H1 (cell line): ENCODE measurements around the gene NFATC1. TPM values are rescaled to one million over a fixed set of nuclear protein-coding genes. Genes with fewer than 3 reads are reported as not detected.

Experiments
- CTCF ChIA-PET: fragments of 300-600 bp; sonication (Branson Sonifier 250); formaldehyde crosslinking; loops from one replicate; lab custom pipeline; 2021; ENCODE audit not compliant: partially characterized antibody; lab: Charles Lee
- POLR2A ChIA-PET: fragments of 300-600 bp; sonication (Branson Sonifier 250); formaldehyde crosslinking; loops from one replicate; lab custom pipeline; 2021; ENCODE audit warnings: inconsistent platforms; ENCODE audit not compliant: partially characterized antibody; lab: Charles Lee
- DNase-seq, 2 experiments: peaks; one replicate each; pipeline versions ENCODE4 v3.0.0 to v3.0.0-alpha.2; 2010 to 2022; ENCODE audit warnings: low spot score in 2 of 2, low read depth in 1 of 2, mixed read lengths in 1 of 2
- FAIRE-seq: peaks from 2 replicates; lab custom pipeline; 2011; peaks lifted over from hg19 to GRCh38; lab: Jason Lieb, UNC
- H2AFZ ChIP-seq: 2 replicates; pipeline ENCODE4 v1.8.1; 2012; ENCODE audit warnings: low read length, inconsistent platforms
- H2AK5ac ChIP-seq: 2 replicates; pipeline ENCODE4 v1.6.1; 2013; ENCODE audit warnings: low read depth, low read length
- H2BK120ac ChIP-seq: replicated peaks from 2 replicates; pipeline ENCODE3; 2013; ENCODE audit warnings: low read depth, low read length, inconsistent platforms
- H2BK12ac ChIP-seq: 2 replicates; pipeline ENCODE4 v1.6.1; 2013; ENCODE audit warnings: low read depth, low read length
- H2BK15ac ChIP-seq: 2 replicates; pipeline ENCODE4 v1.6.1; 2013; ENCODE audit warnings: low read length
- H2BK20ac ChIP-seq: 2 replicates; pipeline ENCODE4 v1.6.1; 2013; ENCODE audit warnings: low read length
- H2BK5ac ChIP-seq: 2 replicates; pipeline ENCODE4 v1.6.1; 2013; ENCODE audit warnings: low read depth, low read length
- H3K14ac ChIP-seq: 2 replicates; pipeline ENCODE4 v1.6.1; 2013; ENCODE audit warnings: inconsistent platforms; ENCODE audit not compliant: insufficient read length
- H3K18ac ChIP-seq: 2 replicates; pipeline ENCODE4 v1.6.1; 2013; ENCODE audit warnings: low read length; ENCODE audit errors: extremely low read depth
- H3K23ac ChIP-seq: 2 replicates; pipeline ENCODE4 v1.6.1; 2013; ENCODE audit warnings: inconsistent platforms; ENCODE audit not compliant: insufficient read length
- H3K23me2 ChIP-seq: 2 replicates; pipeline ENCODE4 v1.6.1; 2013; ENCODE audit warnings: low read depth, low read length
- H3K27ac ChIP-seq: 2 replicates; pipeline ENCODE4 v1.6.1; 2011; ENCODE audit warnings: low read depth, low read length, inconsistent platforms
- H3K27me3 ChIP-seq, 4 experiments: replicated peaks in 1 of 4; 1 replicate in 1 of 4; 2 replicates in 3 of 4; pipeline versions ENCODE4 v1.6.1 to v1.8.1; 2011 to 2013; ENCODE audit warnings: low read length in 3 of 4, mild to moderate bottlenecking in 3 of 4, inconsistent platforms in 2 of 4, mixed read lengths in 2 of 4, moderate library complexity in 1 of 4; ENCODE audit not compliant: control insufficient read depth in 3 of 4, insufficient read depth in 3 of 4; ENCODE audit errors: extremely low read depth in 1 of 4
- H3K36me3 ChIP-seq, 4 experiments: 2 replicates each; pipeline versions ENCODE4 v1.6.1 to v1.8.1; 2011 to 2013; ENCODE audit warnings: mild to moderate bottlenecking in 4 of 4, low read length in 3 of 4, moderate library complexity in 2 of 4, control low read depth in 1 of 4, inconsistent platforms in 1 of 4; ENCODE audit not compliant: insufficient read depth in 4 of 4, control insufficient read depth in 2 of 4
- H3K4ac ChIP-seq: replicated peaks from 2 replicates; pipeline ENCODE3; 2013; ENCODE audit warnings: low read length, low read depth, mixed read lengths, inconsistent platforms; ENCODE audit not compliant: insufficient read length
- H3K4me1 ChIP-seq, 4 experiments: replicated peaks in 1 of 4; 1 replicate in 1 of 4; 2 replicates in 3 of 4; pipeline versions ENCODE4 v1.6.1 to v1.8.1; 2011 to 2013; ENCODE audit warnings: low read length in 3 of 4, inconsistent platforms in 2 of 4, mixed read lengths in 1 of 4; ENCODE audit not compliant: insufficient read depth in 4 of 4, control insufficient read depth in 3 of 4
- H3K4me2 ChIP-seq, 2 experiments: 2 replicates each; pipeline versions ENCODE4 v1.6.1 to v1.8.1; 2011 to 2013; ENCODE audit warnings: low read depth in 2 of 2, low read length in 2 of 2, control low read depth in 1 of 2, inconsistent platforms in 1 of 2, mild to moderate bottlenecking in 1 of 2; ENCODE audit not compliant: insufficient read depth in 1 of 2
- H3K4me3 ChIP-seq, 4 experiments: fragments of 200-600, 300-600 bp in 1 of 4; sonication (generic), shearing (Covaris generic), sonication (Bioruptor Twin) in 1 of 4; 2 replicates each; pipeline versions ENCODE4 v1.5.1 to v1.8.1; 2011 to 2016; ENCODE audit warnings: low read length in 4 of 4, low read depth in 3 of 4, control low read depth in 2 of 4, inconsistent platforms in 2 of 4, mild to moderate bottlenecking in 2 of 4, mixed read lengths in 1 of 4, moderate library complexity in 1 of 4; ENCODE audit not compliant: insufficient read depth in 2 of 4; ENCODE audit errors: extremely low read depth in 1 of 4
- H3K56ac ChIP-seq: replicated peaks from 2 replicates; pipeline ENCODE3; 2013; ENCODE audit warnings: low read depth, mild to moderate bottlenecking, mixed read lengths, low read length, inconsistent platforms; ENCODE audit not compliant: insufficient read length
- H3K79me1 ChIP-seq: 2 replicates; pipeline ENCODE4 v1.6.1; 2013; ENCODE audit warnings: low read depth, low read length, control low read depth
- H3K79me2 ChIP-seq, 2 experiments: 2 replicates each; pipeline versions ENCODE4 v1.6.1 to v1.8.1; 2012 to 2013; ENCODE audit warnings: low read length in 2 of 2, mild to moderate bottlenecking in 2 of 2, inconsistent platforms in 1 of 2; ENCODE audit not compliant: insufficient read depth in 2 of 2, control insufficient read depth in 1 of 2
- H3K9ac ChIP-seq, 4 experiments: replicated peaks in 1 of 4; 1 replicate in 1 of 4; 2 replicates in 3 of 4; pipeline versions ENCODE4 v1.6.1 to v1.8.1; 2011 to 2013; ENCODE audit warnings: low read depth in 3 of 4, low read length in 3 of 4, control low read depth in 2 of 4, mild to moderate bottlenecking in 2 of 4, moderate library complexity in 2 of 4, inconsistent platforms in 1 of 4; ENCODE audit errors: extremely low read depth in 1 of 4
- H3K9me3 ChIP-seq, 2 experiments: 2 replicates each; pipeline versions ENCODE4 v1.6.1 to v1.8.1; 2012 to 2013; ENCODE audit warnings: mild to moderate bottlenecking in 2 of 2, moderate library complexity in 2 of 2, control low read depth in 1 of 2, inconsistent platforms in 1 of 2, low read depth in 1 of 2, low read length in 1 of 2, mixed read lengths in 1 of 2; ENCODE audit not compliant: insufficient read depth in 2 of 2
- H4K20me1 ChIP-seq, 2 experiments: replicated peaks in 1 of 2; 2 replicates each; pipeline versions ENCODE3 to v1.8.1; 2011 to 2013; ENCODE audit warnings: inconsistent platforms in 2 of 2, low read length in 2 of 2, mild to moderate bottlenecking in 1 of 2; ENCODE audit not compliant: insufficient read depth in 2 of 2, control insufficient read depth in 1 of 2
- H4K5ac ChIP-seq: 2 replicates; pipeline ENCODE4 v1.6.1; 2013; ENCODE audit warnings: low read length, low read depth, mixed read lengths, inconsistent platforms; ENCODE audit not compliant: insufficient read length
- H4K8ac ChIP-seq: 2 replicates; pipeline ENCODE4 v1.8.0; 2013; ENCODE audit warnings: mild to moderate bottlenecking, moderate library complexity, low read length, inconsistent platforms; ENCODE audit not compliant: insufficient read depth; ENCODE audit errors: extremely low read depth
- H4K91ac ChIP-seq: replicated peaks from 2 replicates; pipeline ENCODE3; 2013; ENCODE audit warnings: low read length, mixed read lengths, inconsistent platforms; ENCODE audit not compliant: insufficient read length
- HDAC2 ChIP-seq, 2 experiments: fragments of 300-600 bp in 1 of 2; sonication (generic) in 1 of 2; IDR thresholded peaks; 2 replicates each; pipeline ENCODE4 v1.6.1; 2011 to 2012; ENCODE audit warnings: low read depth in 2 of 2, low read length in 2 of 2, mild to moderate bottlenecking in 2 of 2, moderate library complexity in 2 of 2, borderline replicate concordance in 1 of 2, inconsistent platforms in 1 of 2
- SAP30 ChIP-seq: fragments of 300-600 bp; sonication (generic); IDR thresholded peaks from 2 replicates; pipeline ENCODE4 v1.7.1; 2012; ENCODE audit warnings: low read length, moderate library complexity, mild to moderate bottlenecking, inconsistent platforms; ENCODE audit not compliant: insufficient read depth, insufficient replicate concordance
- SIX5 ChIP-seq: IDR thresholded peaks from 2 replicates; pipeline ENCODE4 v1.6.1; 2011; ENCODE audit warnings: mild to moderate bottlenecking, low read depth, low read length
- SP2 ChIP-seq: IDR thresholded peaks from 2 replicates; pipeline ENCODE4 v1.6.1; 2012; ENCODE audit warnings: mild to moderate bottlenecking, low read length, inconsistent platforms
- TAF1 ChIP-seq: IDR thresholded peaks from 2 replicates; pipeline ENCODE4 v1.6.1; 2011; ENCODE audit warnings: mild to moderate bottlenecking, low read depth, low read length
- YY1 ChIP-seq: IDR thresholded peaks from 2 replicates; pipeline ENCODE4 v1.6.1; 2011; ENCODE audit warnings: low read depth, mild to moderate bottlenecking, low read length
- WGBS, 2 experiments: shearing (Covaris generic) in 1 of 2; methylation state at CpG; one replicate each; pipeline versions ENCODE4 v1.1.6 to v1.1.7; 2013 to 2015; ENCODE audit warnings: low lambda C conversion rate in 2 of 2, mixed read lengths in 2 of 2, inconsistent platforms in 1 of 2, low coverage in 1 of 2, missing lambda C conversion rate in 1 of 2; ENCODE audit not compliant: insufficient replicate concordance in 2 of 2, insufficient coverage in 1 of 2, insufficient read length in 1 of 2; ENCODE audit errors: extremely low coverage in 1 of 2, missing lambda C conversion rate in 1 of 2; 5-methylcytosine and 5-hydroxymethylcytosine counted together
- polyA plus RNA-seq, 7 experiments: library from polyadenylated mRNA; depleted of rRNA in 3 of 7; stranded (reverse) in 5 of 7; unstranded in 2 of 7; fragments of >200 nt in 5 of 7; fragments of 200-250 nt in 2 of 7; gene quantifications; 1 replicate in 5 of 7; 2 replicates in 1 of 7; 4 replicates in 1 of 7; pipeline versions ENCODE4 v1.2.1 to v1.2.3, GENCODE V29; 2011 to 2013; ENCODE audit warnings: missing spikeins in 2 of 7, mixed read lengths in 2 of 7
- total RNA-seq: library from RNA; stranded (reverse); fragmentation: NEBNext Ultra II Directional; extraction: Animal tissue kit (Norgen Biotek cat#: 25700); gene quantifications from 2 replicates; pipeline ENCODE4 v1.2.1, GENCODE V29; 2021

Gene NFATC1
- total and polyA plus RNA-seq, 2 of the 8 experiments (the other 6 are each of a cell fraction or from before 2014, with no cell fraction given): 2.0 to 6.6 TPM

- peaks cover 5 to 7% of the 10 kb centered on the region in 2 experiments; a peak in 3 of 4 replicates for H3K9me3 ChIP-seq
- POLR2A ChIA-PET: no interaction called here
- WGBS, 2 experiments: 93% methylated on average over 13 of the region's 13 CpGs; no CpG with 5 or more reads in 1 of the 2 experiments
- no peak for TF ChIP-seq HDAC2 (IDR thresholded peaks at IDR 0.05; ENCODE audit: borderline replicate concordance in 1 of 2, low read depth in 2 of 2, low read length in 2 of 2)
- TF ChIP-seq YY1: no peak
- no peak for TF ChIP-seq SP2
- no peak for TF ChIP-seq SIX5
- no peak for TF ChIP-seq TAF1
- no peak for TF ChIP-seq SAP30
- H3K23ac ChIP-seq: no peak overlapping the region
- no peak overlapping the region for H3K4me2 ChIP-seq
- no peaks in the 10 kb centered on the region for H4K20me1 ChIP-seq
- H3K4ac ChIP-seq: no peak overlapping the region
- H2AFZ ChIP-seq: no peak overlapping the region
- H3K79me1 ChIP-seq: no peaks in the 10 kb centered on the region
- no peak overlapping the region for H2BK15ac ChIP-seq
- H3K79me2 ChIP-seq: no peaks in the 10 kb centered on the region
- no peak overlapping the region for H4K8ac ChIP-seq
- H2BK12ac ChIP-seq: no peak overlapping the region
- H3K23me2 ChIP-seq: no peaks in the 10 kb centered on the region
- H3K18ac ChIP-seq: no peak overlapping the region
- no peak overlapping the region for H3K27ac ChIP-seq
- H2BK5ac ChIP-seq: no peak overlapping the region
- no peaks in the 10 kb centered on the region for H3K4me1 ChIP-seq
- H2BK120ac ChIP-seq: no peak overlapping the region
- no peak overlapping the region for H3K56ac ChIP-seq
- DNase-seq (no peak), FAIRE-seq (no peak)
- no peak overlapping the region for H4K5ac ChIP-seq
- H3K14ac ChIP-seq: no peak overlapping the region
- no peak overlapping the region for H3K4me3 ChIP-seq
- no peak overlapping the region; a peak in 1 of 7 replicates for H3K9ac ChIP-seq
- peaks cover 0 to 2% (median 0%) of the 10 kb centered on the region in 4 experiments; a peak in 2 of 7 replicates for H3K27me3 ChIP-seq
- no peak overlapping the region for H2BK20ac ChIP-seq
- no peak overlapping the region for H4K91ac ChIP-seq
- no peaks in the 10 kb centered on the region for H3K36me3 ChIP-seq
- CTCF ChIA-PET: interaction anchor here (0.6 kb wide), 1 partner anchor 256 kb away, joined by 3 read pairs; no protein-coding TSS in a partner anchor
- H2AK5ac ChIP-seq: no peak overlapping the region
These were observed 138.6 kb downstream of the NFATC1 start for GRCh38 chr18:79534356-79534755.
